ENCODE measurements around the gene BAZ2B. TPM values are rescaled to one million over a fixed set of nuclear protein-coding genes. Genes with fewer than 3 reads are reported as not detected.

Gene BAZ2B
- total RNA-seq, 1 experiment from 2014 or later, result 54.9 TPM

- no peaks in the 10 kb centered on the region for H3K4me1 ChIP-seq (ENCODE audit: insufficient read depth, low read length)
- Mint-ChIP-seq H3K36me3 (ENCODE audit: insufficient read depth in 1 of 3, low read depth in 3 of 3) (peaks cover 22 to 29% (median 25%) of the 10 kb centered on the region in 3 experiments), H3K27me3 (ENCODE audit: low read depth) (no peaks in the 10 kb centered on the region), H3K27ac (peak overlapping the region in 1 of 3 experiments; percentile 23; a peak in 1 of 7 replicates), H3K9me3 (peaks cover 12 to 15% of the 10 kb centered on the region in 2 experiments), H3K4me1 (peaks cover 0 to 5% of the 10 kb centered on the region in 2 experiments; a peak in 1 of 4 replicates), H3K4me3 (no peak overlapping the region)
- H4K91ac ChIP-seq (ENCODE audit: insufficient read length, low read depth, low read length), result no peak overlapping the region
- no peak overlapping the region for H3K23ac ChIP-seq (ENCODE audit: insufficient read length, low read depth, low read length)
- peaks cover 2% of the 10 kb centered on the region; the same call in 1 of the 2 replicates for H3K79me2 ChIP-seq (ENCODE audit: insufficient read depth, low read length)
- no peak overlapping the region for H2BK120ac ChIP-seq (ENCODE audit: low read depth, low read length, poor library complexity, severe bottlenecking)
- H3K27me3 ChIP-seq (ENCODE audit: insufficient read depth, low read length), result no peaks in the 10 kb centered on the region
- H3K4me2 ChIP-seq (ENCODE audit: insufficient read depth, insufficient read length, low read length), result no peak overlapping the region
- H2AFZ ChIP-seq (ENCODE audit: low read length), result no peak overlapping the region
- no peak overlapping the region for H4K5ac ChIP-seq (ENCODE audit: insufficient read length, low read depth, low read length)
- no peak overlapping the region for H2BK12ac ChIP-seq (ENCODE audit: insufficient read length, low read depth, low read length)
- TF ChIP-seq CTCF (conservative IDR thresholded peaks at IDR 0.05), result no peak
- H2BK5ac ChIP-seq (ENCODE audit: insufficient read length, low read length), result no peak overlapping the region
- H3K27ac ChIP-seq (ENCODE audit: insufficient read length, low read depth, low read length), result no peak overlapping the region
- H3K9ac ChIP-seq (ENCODE audit: extremely low read depth, insufficient read length, low read length), result no peak overlapping the region
- no peak overlapping the region for H2BK20ac ChIP-seq (ENCODE audit: low read depth, low read length, poor library complexity, severe bottlenecking)
- DNase-seq, result no peak
- H2AK5ac ChIP-seq (ENCODE audit: insufficient read length, low read length), result no peak overlapping the region
- no peak overlapping the region for H2BK15ac ChIP-seq (ENCODE audit: low read depth, low read length)
- no peak overlapping the region for H3K14ac ChIP-seq (ENCODE audit: insufficient read depth, low read length)
- no peak overlapping the region for H4K8ac ChIP-seq (replicated peaks; ENCODE audit: insufficient read length, low read depth, low read length)
- H3K4ac ChIP-seq (ENCODE audit: low read depth, low read length), result no peak overlapping the region
- H3K23me2 ChIP-seq (ENCODE audit: insufficient read length, low read depth, low read length, poor library complexity, severe bottlenecking), result no peaks in the 10 kb centered on the region
- no CpG with 5 or more reads among the region's 2 CpGs for WGBS (ENCODE audit: extremely low coverage, insufficient read length, low lambda C conversion rate)
- H3K79me1 ChIP-seq (ENCODE audit: insufficient read depth, low read depth, low read length, poor library complexity, severe bottlenecking), result no peaks in the 10 kb centered on the region
- no peaks in the 10 kb centered on the region for H4K20me1 ChIP-seq (ENCODE audit: control insufficient read depth, insufficient read depth, insufficient read length)
- H3K56ac ChIP-seq (ENCODE audit: insufficient read length, low read depth, low read length), result no peak overlapping the region
- H3T11ph ChIP-seq (ENCODE audit: low read length), result no peak overlapping the region
- H3K18ac ChIP-seq (ENCODE audit: insufficient read length, low read depth, low read length), result no peak overlapping the region
- no peaks in the 10 kb centered on the region for H3K9me3 ChIP-seq (ENCODE audit: control insufficient read depth, low read depth, low read length)
Observed at GRCh38 chr2:159584796-159585195, 31.6 kb downstream of the BAZ2B start.

Measured in H9 (cell line).